H9 (cell line): Measurements from ENCODE around the gene CAMSAP2. TPM values are rescaled to one million over a fixed set of nuclear protein-coding genes. Genes with fewer than 3 reads are reported as not detected.

Experiments used
- DNase-seq: peaks from one replicate; pipeline ENCODE4 v3.0.0-alpha.2; 2017
- H2AFZ ChIP-seq: one replicate; pipeline ENCODE4 v1.6.1; 2013; ENCODE audit warnings: mild to moderate bottlenecking, low read length, control low read depth, moderate library complexity
- H2AK5ac ChIP-seq: 2 replicates; pipeline ENCODE4 v1.6.1; 2013; ENCODE audit warnings: low read length, control low read depth, mixed read lengths; ENCODE audit not compliant: insufficient read length
- H2BK120ac ChIP-seq: one replicate; pipeline ENCODE4 v1.6.1; 2013; ENCODE audit warnings: low read depth, mild to moderate bottlenecking, low read length, control low read depth, inconsistent platforms; ENCODE audit not compliant: poor library complexity, severe bottlenecking
- H2BK12ac ChIP-seq: 2 replicates; pipeline ENCODE4 v1.6.1; 2013; ENCODE audit warnings: low read length, control low read depth, mixed read lengths, low read depth; ENCODE audit not compliant: insufficient read length
- H2BK15ac ChIP-seq: 2 replicates; pipeline ENCODE4 v1.6.1; 2013; ENCODE audit warnings: low read depth, low read length, control low read depth
- H2BK20ac ChIP-seq: one replicate; pipeline ENCODE4 v1.6.1; 2013; ENCODE audit warnings: low read depth, mild to moderate bottlenecking, low read length, control low read depth, inconsistent platforms; ENCODE audit not compliant: poor library complexity, severe bottlenecking
- H2BK5ac ChIP-seq: 2 replicates; pipeline ENCODE4 v1.6.1; 2013; ENCODE audit warnings: low read length, control low read depth, mixed read lengths; ENCODE audit not compliant: insufficient read length
- H3K14ac ChIP-seq: 2 replicates; pipeline ENCODE4 v1.6.1; 2013; ENCODE audit warnings: low read length, control low read depth; ENCODE audit not compliant: insufficient read depth
- H3K18ac ChIP-seq: 2 replicates; pipeline ENCODE4 v1.6.1; 2013; ENCODE audit warnings: low read depth, mild to moderate bottlenecking, mixed read lengths, low read length, control low read depth; ENCODE audit not compliant: insufficient read length
- H3K23ac ChIP-seq: 2 replicates; pipeline ENCODE4 v1.6.1; 2013; ENCODE audit warnings: low read length, control low read depth, mixed read lengths, low read depth; ENCODE audit not compliant: insufficient read length
- H3K23me2 ChIP-seq: 2 replicates; pipeline ENCODE4 v1.6.1; 2013; ENCODE audit warnings: low read depth, mild to moderate bottlenecking, mixed read lengths, low read length, control low read depth; ENCODE audit not compliant: insufficient read length, poor library complexity, severe bottlenecking
- H3K27ac ChIP-seq: 2 replicates; pipeline ENCODE4 v1.5.1; 2013; ENCODE audit warnings: low read length, control low read depth, mixed read lengths, low read depth; ENCODE audit not compliant: insufficient read length
- H3K27me3 ChIP-seq: 2 replicates; pipeline ENCODE4 v1.6.1; 2013; ENCODE audit warnings: low read length, control low read depth, inconsistent platforms; ENCODE audit not compliant: insufficient read depth
- H3K4ac ChIP-seq: 2 replicates; pipeline ENCODE4 v1.6.1; 2013; ENCODE audit warnings: low read depth, mild to moderate bottlenecking, control low read depth, inconsistent platforms, low read length, moderate library complexity
- H3K4me1 ChIP-seq: 2 replicates; pipeline ENCODE4 v1.6.1; 2013; ENCODE audit warnings: low read length, control low read depth, inconsistent platforms; ENCODE audit not compliant: insufficient read depth
- H3K4me2 ChIP-seq: 2 replicates; pipeline ENCODE4 v1.6.1; 2013; ENCODE audit warnings: low read length, control low read depth, mixed read lengths; ENCODE audit not compliant: insufficient read length, insufficient read depth
- H3K56ac ChIP-seq: 2 replicates; pipeline ENCODE4 v1.6.1; 2013; ENCODE audit warnings: low read depth, mild to moderate bottlenecking, mixed read lengths, low read length, control low read depth; ENCODE audit not compliant: insufficient read length
- H3K79me1 ChIP-seq: 2 replicates; pipeline ENCODE4 v1.6.1; 2013; ENCODE audit warnings: low read depth, mild to moderate bottlenecking, moderate library complexity, low read length, control low read depth, inconsistent platforms; ENCODE audit not compliant: insufficient read depth, poor library complexity, severe bottlenecking
- H3K79me2 ChIP-seq: 2 replicates; pipeline ENCODE4 v1.6.1; 2013; ENCODE audit warnings: low read length, control low read depth, inconsistent platforms; ENCODE audit not compliant: insufficient read depth
- H3K9ac ChIP-seq: 2 replicates; pipeline ENCODE4 v1.6.1; 2013; ENCODE audit warnings: low read length, control low read depth, mixed read lengths; ENCODE audit not compliant: insufficient read length; ENCODE audit errors: extremely low read depth
- H3K9me3 ChIP-seq: one replicate; pipeline ENCODE4 v1.6.1; 2013; ENCODE audit warnings: low read depth, low read length, inconsistent platforms; ENCODE audit not compliant: control insufficient read depth
- H3T11ph ChIP-seq: one replicate; pipeline ENCODE4 v1.6.1; 2013; ENCODE audit warnings: mild to moderate bottlenecking, low read length, control low read depth, inconsistent platforms
- H4K20me1 ChIP-seq: one replicate; pipeline ENCODE4 v1.6.1; 2013; ENCODE audit not compliant: control insufficient read depth, insufficient read length, insufficient read depth
- H4K5ac ChIP-seq: 2 replicates; pipeline ENCODE4 v1.6.1; 2013; ENCODE audit warnings: low read depth, mild to moderate bottlenecking, mixed read lengths, low read length, control low read depth; ENCODE audit not compliant: insufficient read length
- H4K8ac ChIP-seq: replicated peaks from 2 replicates; pipeline ENCODE4 v1.6.1; 2013; ENCODE audit warnings: low read length, control low read depth, mixed read lengths, low read depth; ENCODE audit not compliant: insufficient read length
- H4K91ac ChIP-seq: 2 replicates; pipeline ENCODE4 v1.6.1; 2013; ENCODE audit warnings: low read depth, mild to moderate bottlenecking, moderate library complexity, mixed read lengths, low read length, control low read depth; ENCODE audit not compliant: insufficient read length
- H3K27ac Mint-ChIP-seq, 3 experiments: 2 replicates in 2 of 3; 3 replicates in 1 of 3; pipeline ENCODE4 v1.8.0; 2020 to 2021; ENCODE audit warnings: mixed read lengths in 3 of 3, mild to moderate bottlenecking in 1 of 3, moderate library complexity in 1 of 3
- H3K27me3 Mint-ChIP-seq: 2 replicates; pipeline ENCODE4 v1.8.0; 2021; ENCODE audit warnings: low read depth, mild to moderate bottlenecking, moderate library complexity, mixed read lengths
- H3K36me3 Mint-ChIP-seq, 3 experiments: 2 replicates in 2 of 3; 3 replicates in 1 of 3; pipeline ENCODE4 v1.8.0; 2020 to 2021; ENCODE audit warnings: low read depth in 3 of 3, mixed read lengths in 3 of 3; ENCODE audit not compliant: insufficient read depth in 1 of 3
- H3K4me1 Mint-ChIP-seq, 2 experiments: 2 replicates each; pipeline ENCODE4 v1.8.0; 2020; ENCODE audit warnings: mixed read lengths in 2 of 2
- H3K4me3 Mint-ChIP-seq, 2 experiments: 2 replicates in 1 of 2; 3 replicates in 1 of 2; pipeline ENCODE4 v1.8.0; 2020 to 2021; ENCODE audit warnings: mild to moderate bottlenecking in 2 of 2, mixed read lengths in 2 of 2, moderate library complexity in 1 of 2
- H3K9me3 Mint-ChIP-seq, 2 experiments: 2 replicates in 1 of 2; 3 replicates in 1 of 2; pipeline ENCODE4 v1.8.0; 2020; ENCODE audit warnings: mild to moderate bottlenecking in 2 of 2, mixed read lengths in 2 of 2, moderate library complexity in 1 of 2
- WGBS: extraction: QIAGEN DNeasy Blood & Tissue Kit; methylation state at CpG from one replicate; pipeline ENCODE4 v1.1.7; 2013; ENCODE audit warnings: missing lambda C conversion rate, low lambda C conversion rate, mixed read lengths; ENCODE audit not compliant: insufficient read length; ENCODE audit errors: extremely low coverage; 5-methylcytosine and 5-hydroxymethylcytosine counted together
- total RNA-seq: library from RNA; stranded (reverse); gene quantifications from 2 replicates; pipeline ENCODE4 v1.2.1, GENCODE V29; 2021
- TF ChIP-seq, protein P1 (sequence below): fragments of 200-600 bp; sonication (generic); conservative IDR thresholded peaks from 3 replicates; pipeline ENCODE4 v1.8.0; 2021; ENCODE audit warnings: antibody characterized with exemption, mild to moderate bottlenecking

CAMSAP2 gene
- total RNA-seq, 1 experiment from 2014 or later, result 33.7 TPM

GRCh38 chr1:200862713-200863415 is 124.2 kb downstream of the CAMSAP2 start:
- DNase-seq, result no peak
- H2BK5ac ChIP-seq, result no peak overlapping the region
- H2AK5ac ChIP-seq, result no peak overlapping the region
- no peak overlapping the region for H3K14ac ChIP-seq
- H3K4me1 Mint-ChIP-seq, result peaks cover 5 to 12% of the 10 kb centered on the region in 2 experiments; a peak in 3 of 4 replicates
- H3K27me3 ChIP-seq, result no peaks in the 10 kb centered on the region
- H3K23ac ChIP-seq, result no peak overlapping the region
- no peak overlapping the region for H3K27ac ChIP-seq
- no peaks in the 10 kb centered on the region for H3K79me1 ChIP-seq
- TF ChIP-seq, protein P1, sequence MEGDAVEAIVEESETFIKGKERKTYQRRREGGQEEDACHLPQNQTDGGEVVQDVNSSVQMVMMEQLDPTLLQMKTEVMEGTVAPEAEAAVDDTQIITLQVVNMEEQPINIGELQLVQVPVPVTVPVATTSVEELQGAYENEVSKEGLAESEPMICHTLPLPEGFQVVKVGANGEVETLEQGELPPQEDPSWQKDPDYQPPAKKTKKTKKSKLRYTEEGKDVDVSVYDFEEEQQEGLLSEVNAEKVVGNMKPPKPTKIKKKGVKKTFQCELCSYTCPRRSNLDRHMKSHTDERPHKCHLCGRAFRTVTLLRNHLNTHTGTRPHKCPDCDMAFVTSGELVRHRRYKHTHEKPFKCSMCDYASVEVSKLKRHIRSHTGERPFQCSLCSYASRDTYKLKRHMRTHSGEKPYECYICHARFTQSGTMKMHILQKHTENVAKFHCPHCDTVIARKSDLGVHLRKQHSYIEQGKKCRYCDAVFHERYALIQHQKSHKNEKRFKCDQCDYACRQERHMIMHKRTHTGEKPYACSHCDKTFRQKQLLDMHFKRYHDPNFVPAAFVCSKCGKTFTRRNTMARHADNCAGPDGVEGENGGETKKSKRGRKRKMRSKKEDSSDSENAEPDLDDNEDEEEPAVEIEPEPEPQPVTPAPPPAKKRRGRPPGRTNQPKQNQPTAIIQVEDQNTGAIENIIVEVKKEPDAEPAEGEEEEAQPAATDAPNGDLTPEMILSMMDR, result no peak
- no peaks in the 10 kb centered on the region for H3K79me2 ChIP-seq
- no peaks in the 10 kb centered on the region for H3K9me3 Mint-ChIP-seq
- H3K18ac ChIP-seq, result no peak overlapping the region
- no peak overlapping the region for H4K91ac ChIP-seq
- H2BK20ac ChIP-seq, result no peak overlapping the region
- no peaks in the 10 kb centered on the region for H3K9me3 ChIP-seq
- no peaks in the 10 kb centered on the region for H3K27me3 Mint-ChIP-seq
- no CpG with 5 or more reads among the region's 9 CpGs for WGBS
- no peak overlapping the region for H2AFZ ChIP-seq
- no peak overlapping the region for H3K27ac Mint-ChIP-seq
- H3K4me2 ChIP-seq, result no peak overlapping the region
- H3K4me3 Mint-ChIP-seq, result no peak overlapping the region
- no peak overlapping the region for H3K4ac ChIP-seq
- no peak overlapping the region for H3K56ac ChIP-seq
- H3K23me2 ChIP-seq, result no peaks in the 10 kb centered on the region
- H3K4me1 ChIP-seq, result no peaks in the 10 kb centered on the region
- peaks cover 0 to 9% (median 4%) of the 10 kb centered on the region in 3 experiments; a peak in 2 of 7 replicates for H3K36me3 Mint-ChIP-seq
- no peak overlapping the region for H2BK120ac ChIP-seq
- H3T11ph ChIP-seq, result no peak overlapping the region
- H4K5ac ChIP-seq, result no peak overlapping the region
- no peak overlapping the region for H3K9ac ChIP-seq
- no peaks in the 10 kb centered on the region for H4K20me1 ChIP-seq
- no peak overlapping the region for H2BK15ac ChIP-seq
- H2BK12ac ChIP-seq, result no peak overlapping the region
- H4K8ac ChIP-seq, result no peak overlapping the region
